HCT116 (cell line): ENCODE data around the gene WFDC8. TPM values are rescaled to one million over a fixed set of nuclear protein-coding genes. Genes with fewer than 3 reads are reported as not detected.

ENCODE experiments used
- ATAC-seq: fragments of 200-7000 bp; cut with Tn5 transposase; 2 replicates; pipeline ENCODE4 v1.9.1; 2020; ENCODE audit warnings: mild to moderate bottlenecking, moderate library complexity
- BruUV-seq: library from RNA; stranded (reverse); fragments of 400-500 nt; replicated peaks from 2 replicates; lab custom pipeline; 2021; lab: Mats Ljungman, UMichigan
- CTCF ChIA-PET: fragments of 300-600 bp; sonication (Branson Sonifier 250); formaldehyde crosslinking; loops from one replicate; lab custom pipeline; 2021; ENCODE audit warnings: antibody characterized with exemption; lab: Charles Lee
- POLR2A ChIA-PET: fragments of 300-600, 350-600 bp; sonication (Branson Sonifier 250); formaldehyde crosslinking; loops from one replicate; lab custom pipeline; 2021; ENCODE audit warnings: antibody characterized with exemption; lab: Charles Lee
- RAD21 ChIA-PET, 2 experiments: fragments of 300-600 bp; sonication (Branson Sonifier 250); formaldehyde crosslinking; loops; one replicate each; lab custom pipeline; 2023; ENCODE audit warnings: low total read pairs in 2 of 2; ENCODE audit not compliant: uncharacterized antibody in 2 of 2, unreplicated experiment in 2 of 2, low non-redundant PET in 1 of 2; lab: Charles Lee
- DNase-seq: peaks from one replicate; pipeline ENCODE4 v3.0.0-alpha.2; 2010; ENCODE audit warnings: low read depth, low spot score
- H2AFZ ChIP-seq: fragments of 200-600 bp; shearing (Covaris generic), sonication (generic); 2 replicates; pipeline ENCODE4 v1.6.1; 2017; ENCODE audit warnings: low read depth, mixed run types, mixed read lengths, antibody characterized with exemption, low read length; ENCODE audit not compliant: poor library complexity, severe bottlenecking
- H3K27ac ChIP-seq: 2 replicates; pipeline ENCODE4 v1.5.1; 2012; ENCODE audit warnings: low read depth, low read length
- H3K27me3 ChIP-seq: fragments of 200-600 bp; sonication (generic); 2 replicates; pipeline ENCODE4 v1.6.1; 2016; ENCODE audit warnings: mixed run types, low read length, mixed read lengths; ENCODE audit not compliant: insufficient read depth
- H3K36me3 ChIP-seq, 2 experiments: fragments of 200-500 bp in 1 of 2; fragments of 200-600 bp in 1 of 2; sonication (Bioruptor generic) in 1 of 2; sonication (generic) in 1 of 2; 2 replicates each; pipeline versions ENCODE4 v1.5.1 to v1.6.1; 2014 to 2016; ENCODE audit warnings: low read length in 2 of 2, inconsistent platforms in 1 of 2, mixed read lengths in 1 of 2, mixed run types in 1 of 2; ENCODE audit not compliant: insufficient read depth in 2 of 2, control insufficient read depth in 1 of 2
- H3K4me1 ChIP-seq, 2 experiments: fragments of 200-600 bp in 1 of 2; sonication (generic) in 1 of 2; 2 replicates each; pipeline versions ENCODE4 v1.5.1 to v1.6.1; 2012 to 2017; ENCODE audit warnings: low read length in 2 of 2, inconsistent platforms in 1 of 2, mild to moderate bottlenecking in 1 of 2, mixed read lengths in 1 of 2, mixed run types in 1 of 2, moderate library complexity in 1 of 2; ENCODE audit not compliant: insufficient read depth in 2 of 2, control insufficient read depth in 1 of 2
- H3K4me2 ChIP-seq: fragments of 200-600 bp; sonication (generic); 2 replicates; pipeline ENCODE4 v1.6.1; 2017; ENCODE audit warnings: mixed run types, low read length, mixed read lengths
- H3K4me3 ChIP-seq, 2 experiments: fragments of 200-600 bp in 1 of 2; sonication (generic) in 1 of 2; replicated peaks in 1 of 2; 2 replicates each; pipeline ENCODE4 v1.5.1; 2011 to 2016; ENCODE audit warnings: low read length in 2 of 2, control low read depth in 1 of 2, low read depth in 1 of 2, mild to moderate bottlenecking in 1 of 2, mixed read lengths in 1 of 2, mixed run types in 1 of 2
- H3K79me2 ChIP-seq: fragments of 200-600 bp; sonication (generic); 2 replicates; pipeline ENCODE4 v1.6.1; 2017; ENCODE audit warnings: mild to moderate bottlenecking, mixed run types, low read length, moderate library complexity, mixed read lengths; ENCODE audit not compliant: insufficient read depth
- H3K9ac ChIP-seq: fragments of 200-600 bp; sonication (generic); 2 replicates; pipeline ENCODE4 v1.6.1; 2016; ENCODE audit warnings: low read length, mixed read lengths
- H3K9me2 ChIP-seq: fragments of 200-600 bp; sonication (generic), shearing (Covaris generic); 2 replicates; pipeline ENCODE4 v1.6.1; 2017; ENCODE audit warnings: mixed run types, mild to moderate bottlenecking, moderate library complexity; ENCODE audit not compliant: insufficient read depth
- H3K9me3 ChIP-seq, 2 experiments: fragments of 200-500 bp in 1 of 2; fragments of 200-600 bp in 1 of 2; sonication (Bioruptor generic) in 1 of 2; sonication (generic) in 1 of 2; 2 replicates each; pipeline ENCODE4 v1.6.1; 2014 to 2017; ENCODE audit warnings: low read length in 2 of 2, mixed read lengths in 2 of 2, inconsistent platforms in 1 of 2, low read depth in 1 of 2, mild to moderate bottlenecking in 1 of 2, mixed run types in 1 of 2, moderate library complexity in 1 of 2; ENCODE audit not compliant: control insufficient read depth in 1 of 2, insufficient read depth in 1 of 2
- H4K20me1 ChIP-seq: fragments of 200-600 bp; sonication (generic), shearing (Covaris generic); 2 replicates; pipeline ENCODE4 v1.6.1; 2017; ENCODE audit warnings: mixed run types, mild to moderate bottlenecking, moderate library complexity; ENCODE audit not compliant: insufficient read depth
- ATF3 ChIP-seq: IDR thresholded peaks from 2 replicates; pipeline ENCODE4 v1.6.1; 2012
- CBX3 ChIP-seq: IDR thresholded peaks from 2 replicates; pipeline ENCODE4 v1.6.1; 2012; ENCODE audit warnings: low read depth
- FOSL1 ChIP-seq: IDR thresholded peaks from 2 replicates; pipeline ENCODE4 v1.6.1; 2012; ENCODE audit warnings: low read depth
- RAD21 ChIP-seq: IDR thresholded peaks from 2 replicates; pipeline ENCODE4 v1.6.1; 2012; ENCODE audit warnings: low read depth, mild to moderate bottlenecking
- REST ChIP-seq: IDR thresholded peaks from 2 replicates; pipeline ENCODE4 v1.6.1; 2012; ENCODE audit warnings: low read depth
- YY1 ChIP-seq: IDR thresholded peaks from 2 replicates; pipeline ENCODE4 v1.6.1; 2011; ENCODE audit warnings: low read length, low read depth, moderate library complexity, mild to moderate bottlenecking; ENCODE audit not compliant: insufficient replicate concordance; ENCODE audit errors: extremely low read depth
- intact Hi-C: fragments of 100-400 bp; cut with micrococcal nuclease; formaldehyde crosslinking; loops from 2 replicates; pipeline ENCODE4 v1.10.0; 2022
- total RNA-seq: library from RNA; stranded (reverse); gene quantifications from one replicate; pipeline ENCODE4 v1.2.1, GENCODE V29; 2021; ENCODE audit not compliant: unreplicated experiment

Gene WFDC8
- total RNA-seq, 1 experiment from 2014 or later = not detected

GRCh38 chr20:45506398-45506797 is 72.7 kb downstream of the WFDC8 start:
- TF ChIP-seq REST (no peak), CBX3 (no peak), ATF3 (no peak), YY1 (no peak), FOSL1 (no peak), RAD21 (no peak)
- POLR2A ChIA-PET = no interaction called here
- no TSS peak for BruUV-seq

More at GRCh38 chr20:45506398-45506797, 72.7 kb downstream of the WFDC8 start:
- ATAC-seq = no peak
- Histone ChIP-seq H3K4me1 (peaks cover 0 to 19% of the 10 kb centered on the region in 2 experiments; a peak in 2 of 4 replicates), H3K27me3 (no peaks in the 10 kb centered on the region), H3K9me2 (no peaks in the 10 kb centered on the region), H4K20me1 (no peaks in the 10 kb centered on the region), H3K4me3 (no peak overlapping the region), H3K4me2 (no peak overlapping the region), H3K27ac (no peak overlapping the region), H2AFZ (no peak overlapping the region), H3K9ac (no peak overlapping the region), H3K36me3 (no peaks in the 10 kb centered on the region), H3K79me2 (no peaks in the 10 kb centered on the region), H3K9me3 (no peaks in the 10 kb centered on the region)
- intact Hi-C loops = no loop called here
- ChIA-PET CTCF (no interaction called here), RAD21 (no interaction called here)
- no peak for DNase-seq
